Endothelial cell of hepatic sinusoid (primary cell): ENCODE data around the gene LCK.
"Not testable (repeated sequence)": the region's sequence is repeated elsewhere in the genome, so short reads cannot be mapped to it uniquely, and the experiment has no call there.

Experiments
- in situ Hi-C: cut with HindIII; loops from 2 replicates; pipeline ENCODE4 v1.10.0; 2017; ENCODE audit warnings: low sequenced_read_pairs

Gene LCK

GRCh38 chr1:32239337-32239736 lies 11.7 kb upstream of the LCK start:
- in situ Hi-C loops: no loop called here

- in situ Hi-C loops: no loop called here
Observed at GRCh38 chr1:32239790-32240139, 11.3 kb upstream of the LCK start.

GRCh38 chr1:32240140-32240951 lies 10.7 kb upstream of the LCK start:
- in situ Hi-C loops: no loop called here

- in situ Hi-C loops: no loop called here
Observed at GRCh38 chr1:32241001-32241763, 9.9 kb upstream of the LCK start.

GRCh38 chr1:32242341-32242851 lies 8.7 kb upstream of the LCK start:
- in situ Hi-C loops: no loop called here

GRCh38 chr1:32246888-32247273 lies 4.2 kb upstream of the LCK start, which contains the start of gene FAM167B:
FAM167B (plus strand) TSS chr1:32247222; CDS start chr1:32247422, 200 bp downstream.
- in situ Hi-C loops: no loop called here

- in situ Hi-C loops: no loop called here
Observed at GRCh38 chr1:32247452-32247851, 3.6 kb upstream of the LCK start.

- in situ Hi-C loops: no loop called here
Observed at GRCh38 chr1:32247983-32248889, 2.8 kb upstream of the LCK start.

- in situ Hi-C loops: loop anchor here (5.0 kb wide), 1 partner anchor 47 kb away; no protein-coding TSS in a partner anchor
Observed at GRCh38 chr1:32249831-32250525, 1.1 kb upstream of the LCK start.

- in situ Hi-C loops: no loop called here
Observed at GRCh38 chr1:32255072-32256071, 4.3 kb downstream of the LCK start.

GRCh38 chr1:32256473-32257226 lies 5.6 kb downstream of the LCK start:
- in situ Hi-C loops: no loop called here

GRCh38 chr1:32257227-32257508 lies 6.1 kb downstream of the LCK start:
- in situ Hi-C loops: no loop called here

GRCh38 chr1:32263236-32263593 lies 12.2 kb downstream of the LCK start:
- in situ Hi-C loops: not testable (repeated sequence)

GRCh38 chr1:32263744-32264143 lies 12.7 kb downstream of the LCK start:
- in situ Hi-C loops: no loop called here

- in situ Hi-C loops: no loop called here
Observed at GRCh38 chr1:32265846-32266245, 14.8 kb downstream of the LCK start.

- in situ Hi-C loops: no loop called here
Observed at GRCh38 chr1:32266921-32267591, 16.0 kb downstream of the LCK start.

- in situ Hi-C loops: no loop called here
Observed at GRCh38 chr1:32269744-32270143, 18.7 kb downstream of the LCK start.
